Heart right ventricle (tissue), 16 donors: ENCODE measurements around the gene PRKD2. TPM values are rescaled to one million over a fixed set of nuclear protein-coding genes. Genes with fewer than 3 reads are reported as not detected.

Source experiments
- ATAC-seq, 8 donors: fragments of 200-7000 bp; cut with Tn5 transposase; one replicate each; pipeline ENCODE4 v1.9.1; 2020; ENCODE audit warnings: mild to moderate bottlenecking in 8 of 8, moderate library complexity in 8 of 8, moderate number of reproducible peaks in 1 of 8
- DNase-seq, 2 donors: peaks; one replicate each; pipeline ENCODE4 v3.0.0-alpha.2; 2020
- H3K27ac ChIP-seq, 10 donors: fragments of 200-600 bp; sonication (generic) in 2 of 10; one replicate each; pipeline versions ENCODE4 v1.5.0 to v1.8.0; 2020 to 2022; ENCODE audit warnings: mild to moderate bottlenecking in 3 of 10
- H3K27me3 ChIP-seq, 7 donors: fragments of 200-600 bp; one replicate each; pipeline ENCODE4 v1.8.0; 2021 to 2022; ENCODE audit warnings: mild to moderate bottlenecking in 2 of 7
- H3K36me3 ChIP-seq, 9 donors: fragments of 200-600 bp; sonication (generic) in 1 of 9; one replicate each; pipeline versions ENCODE4 v1.5.0 to v1.8.0; 2020 to 2022; ENCODE audit warnings: mild to moderate bottlenecking in 2 of 9
- H3K4me1 ChIP-seq, 9 donors: fragments of 200-600 bp; sonication (generic) in 1 of 9; one replicate each; pipeline versions ENCODE4 v1.5.0 to v1.8.0; 2020 to 2022; ENCODE audit warnings: mild to moderate bottlenecking in 4 of 9
- H3K4me3 ChIP-seq, 10 donors: fragments of 200-600 bp; sonication (generic) in 2 of 10; one replicate each; pipeline versions ENCODE4 v1.5.0 to v1.8.0; 2020 to 2022; ENCODE audit warnings: mild to moderate bottlenecking in 7 of 10, moderate library complexity in 2 of 10
- H3K9me3 ChIP-seq, 11 donors: fragments of 200-600 bp in 10 of 11; sonication (generic) in 2 of 11; one replicate each; pipeline versions ENCODE4 v1.5.0 to v1.8.0; 2013 to 2022; ENCODE audit warnings: mild to moderate bottlenecking in 2 of 11, control low read depth in 1 of 11, moderate library complexity in 1 of 11
- WGBS, 2 donors: extraction: QIAGEN DNeasy Blood & Tissue Kit; methylation state at CpG; one replicate each; pipeline ENCODE4 v1.1.7; 2013; ENCODE audit warnings: inconsistent platforms in 1 of 2; 5-methylcytosine and 5-hydroxymethylcytosine counted together
- intact Hi-C, 10 donors: fragments of 100-400 bp; cut with DNase I; formaldehyde crosslinking; loops; one replicate each; pipeline versions ENCODE4 v1.11.1 to v1.14.2; 2022
- polyA plus RNA-seq, 2 donors: library from polyadenylated mRNA; stranded (reverse); fragments of 200-250 nt; gene quantifications; one replicate each; pipeline ENCODE4 v1.2.3, GENCODE V29; 2013
- total RNA-seq, 10 donors: library from RNA; stranded (reverse); fragmentation: NEBNext Ultra II Directional in 3 of 10; extraction: Animal tissue kit (Norgen Biotek cat#: 25700) in 3 of 10; gene quantifications; one replicate each; pipeline versions ENCODE4 v1.2.1 to v1.2.4, GENCODE V29; 2021 to 2023
- TF ChIP-seq, protein P1 (sequence below), 9 donors: fragments of 200-600 bp; sonication (generic) in 2 of 9; IDR thresholded peaks; one replicate each; pipeline versions ENCODE4 v1.5.0 to v1.8.0; 2021 to 2022; ENCODE audit warnings: antibody characterized with exemption in 9 of 9, mild to moderate bottlenecking in 5 of 9, moderate library complexity in 1 of 9
- donor health status: Arrhythmogenic right ventricular cardiomyopathy.
- donor health status: ischemic (EF 13 %, LVEDD 7.1; RV severe dilation, severe dysfunction).
- donor health status: healthy with polysubstance abuse.
- donor health status: DM: no; HTN: yes; CAD: no.
- donor health status: DM: no; HTN: no; CAD: no.
- donor health status: ischemic (EF 25% LVEDD 6.9; RV normal size, moderate dysfunction).
- donor health status: ischemic (EF 25% LVEDD 5.7; RV mildly dilated, moderate dysfunction).
- donor health status: healthy.
- donor health status: DM: yes; HTN: yes; CAD: no.
- donor health status: Ischemic cardiomyopathy.
- donor health status: ischemic (EF 35%, LVEDD 5.7; RV mildly dilated, moderate dysfunction).
- donor health status: nonischemic (EF 11% LVEDD 7.7; RV severe dilation, severe dysfunction).
- donor health status: DM: yes; HTN: yes; CAD: no.
- donor health status: PGD.
- donor health status: ischemic (EF 29% LVEDD 5.4; RV normal size, mild dysfunction).
- donor health status: nonischemic (EF 23%, LVEDD 6.1; RV moderate dilation, normal function).

PRKD2 gene
- total and polyA plus RNA-seq, 12 donors: 11.7 to 22.7 (median 13.8) TPM

DNA sequence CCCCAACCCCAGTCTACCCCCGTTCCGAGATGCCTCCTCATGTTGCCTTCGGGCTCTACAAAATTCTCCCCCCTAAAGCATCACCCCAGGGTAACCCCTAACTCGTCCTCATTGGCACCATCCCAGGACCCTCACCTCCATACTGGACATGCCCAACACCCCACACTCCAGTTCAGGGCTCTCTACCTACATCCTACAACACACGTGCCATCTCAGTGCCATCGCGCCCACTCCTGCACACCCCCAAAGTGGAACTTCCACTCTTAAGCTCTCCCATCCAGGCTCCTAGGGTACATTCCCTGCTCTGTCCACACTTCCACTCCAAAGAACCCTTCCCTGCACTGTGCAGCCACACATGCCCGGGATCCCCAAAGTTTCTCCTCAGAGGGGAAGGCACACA lies 28.1 kb upstream of the PRKD2 start:
- WGBS, 2 donors: 28 to 30% methylated on average over 8 of the region's 8 CpGs
- no peak for DNase-seq
- TF ChIP-seq, protein P1, sequence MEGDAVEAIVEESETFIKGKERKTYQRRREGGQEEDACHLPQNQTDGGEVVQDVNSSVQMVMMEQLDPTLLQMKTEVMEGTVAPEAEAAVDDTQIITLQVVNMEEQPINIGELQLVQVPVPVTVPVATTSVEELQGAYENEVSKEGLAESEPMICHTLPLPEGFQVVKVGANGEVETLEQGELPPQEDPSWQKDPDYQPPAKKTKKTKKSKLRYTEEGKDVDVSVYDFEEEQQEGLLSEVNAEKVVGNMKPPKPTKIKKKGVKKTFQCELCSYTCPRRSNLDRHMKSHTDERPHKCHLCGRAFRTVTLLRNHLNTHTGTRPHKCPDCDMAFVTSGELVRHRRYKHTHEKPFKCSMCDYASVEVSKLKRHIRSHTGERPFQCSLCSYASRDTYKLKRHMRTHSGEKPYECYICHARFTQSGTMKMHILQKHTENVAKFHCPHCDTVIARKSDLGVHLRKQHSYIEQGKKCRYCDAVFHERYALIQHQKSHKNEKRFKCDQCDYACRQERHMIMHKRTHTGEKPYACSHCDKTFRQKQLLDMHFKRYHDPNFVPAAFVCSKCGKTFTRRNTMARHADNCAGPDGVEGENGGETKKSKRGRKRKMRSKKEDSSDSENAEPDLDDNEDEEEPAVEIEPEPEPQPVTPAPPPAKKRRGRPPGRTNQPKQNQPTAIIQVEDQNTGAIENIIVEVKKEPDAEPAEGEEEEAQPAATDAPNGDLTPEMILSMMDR (IDR thresholded peaks at IDR 0.05): no peak
- Histone ChIP-seq H3K4me3 (peak overlapping the region; percentile 79 to 99 (median 96)), H3K4me1 (peaks cover 7 to 66% (median 55%) of the 10 kb centered on the region in 9 donors), H3K27me3 (no peaks in the 10 kb centered on the region), H3K9me3 (no peaks in the 10 kb centered on the region), H3K27ac (peak overlapping the region in 5 of 10 donors; percentile 91 to 98 (median 95)), H3K36me3 (peaks cover 0 to 33% (median 0%) of the 10 kb centered on the region in 9 donors)
- intact Hi-C loops: loop anchor here in 3 of 10 donors (5.0 to 10.0 kb wide), 3 partner anchors 43 to 250 kb away; partner anchors contain the start of gene CALM3 (in 1 of the 3)
- ATAC-seq: peak in 6 of 8 donors; percentile 2 to 40 (median 22)

DNA sequence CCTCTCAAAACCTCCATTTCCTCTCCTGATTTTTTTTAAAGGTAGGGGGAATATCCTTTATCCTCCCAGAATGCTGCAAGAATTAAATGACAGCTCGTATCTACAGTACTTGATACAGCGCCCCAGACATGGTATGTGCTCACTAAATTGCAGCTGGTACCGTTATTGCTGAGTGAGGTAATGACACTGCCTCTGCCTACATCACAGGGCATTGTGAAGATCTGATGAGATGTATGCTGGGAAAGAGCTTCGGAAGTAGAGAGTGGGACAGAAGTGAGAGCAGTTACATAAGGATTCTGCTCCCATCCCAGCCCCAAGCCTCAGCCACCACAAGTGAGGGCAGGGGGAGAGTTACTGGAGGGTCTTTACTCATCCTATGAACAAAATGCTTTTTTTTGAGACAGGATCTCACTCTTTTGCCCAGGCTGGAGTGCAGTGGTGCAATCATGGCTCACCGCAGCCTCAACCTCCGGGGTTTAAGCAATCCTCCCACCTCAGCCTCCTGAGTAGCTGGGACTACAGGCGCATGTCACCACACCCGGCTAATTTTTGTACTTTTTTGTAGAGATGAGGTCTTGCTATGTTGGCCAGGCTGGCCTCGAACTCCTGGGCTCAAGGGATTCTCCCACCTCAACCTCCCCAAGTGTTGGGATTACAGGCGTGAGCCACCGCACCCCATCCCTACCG lies 27.2 kb upstream of the PRKD2 start:
- TF ChIP-seq, protein P1 (IDR thresholded peaks at IDR 0.05): no peak
- peak overlapping the region in 1 of 10 donors; percentile 9 for H3K27ac ChIP-seq
- no peaks in the 10 kb centered on the region for H3K9me3 ChIP-seq
- intact Hi-C loops: loop anchor here in 1 of 10 donors (10.0 kb wide), 1 partner anchor 251 kb away; no protein-coding TSS in a partner anchor
- ATAC-seq (no peak), DNase-seq (no peak)
- peaks cover 0 to 27% (median 0%) of the 10 kb centered on the region in 9 donors for H3K36me3 ChIP-seq
- 83 to 86% methylated on average over 12 of the region's 12 CpGs for WGBS, 2 donors
- H3K4me3 ChIP-seq: peak overlapping the region in 2 of 10 donors; percentile 90 to 96
- peaks cover 10 to 75% (median 64%) of the 10 kb centered on the region in 9 donors for H3K4me1 ChIP-seq
- no peaks in the 10 kb centered on the region for H3K27me3 ChIP-seq

DNA sequence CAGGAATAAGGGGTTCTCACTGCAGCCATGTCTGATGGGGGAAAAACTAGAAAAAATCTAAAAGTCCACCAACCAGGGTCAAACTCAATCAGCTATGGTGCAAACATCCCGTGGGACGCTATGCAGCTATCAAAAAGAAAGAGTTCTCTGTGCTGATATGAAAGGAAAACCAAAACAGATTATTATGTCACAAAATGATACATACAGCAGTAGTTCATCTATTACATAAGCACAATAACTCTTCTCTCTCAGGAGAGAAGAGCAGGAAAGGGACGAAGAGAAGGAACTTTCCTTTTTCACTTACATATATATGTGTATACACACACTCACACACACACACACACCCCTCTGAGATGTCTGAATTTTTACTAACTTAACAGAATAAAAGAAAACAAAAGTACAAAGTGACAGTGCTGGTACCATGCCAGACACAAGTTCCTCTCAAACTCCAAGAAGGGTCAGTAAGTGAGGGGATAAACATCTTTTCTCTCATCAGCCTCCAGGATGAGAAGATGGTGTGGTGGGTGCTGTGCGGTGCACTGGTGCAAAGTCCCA lies 26.1 kb upstream of the PRKD2 start:
- H3K27me3 ChIP-seq: no peaks in the 10 kb centered on the region
- intact Hi-C loops: loop anchor here in 1 of 10 donors (10.0 kb wide), 1 partner anchor 252 kb away; no protein-coding TSS in a partner anchor
- no peak overlapping the region for H3K27ac ChIP-seq
- H3K36me3 ChIP-seq: peaks cover 0 to 31% (median 0%) of the 10 kb centered on the region in 9 donors
- DNase-seq (no peak), ATAC-seq (no peak)
- TF ChIP-seq, protein P1 (IDR thresholded peaks at IDR 0.05): no peak
- no peaks in the 10 kb centered on the region for H3K9me3 ChIP-seq
- 66 to 75% methylated on average over 4 of the region's 4 CpGs for WGBS, 2 donors
- H3K4me1 ChIP-seq: peaks cover 20 to 86% (median 76%) of the 10 kb centered on the region in 9 donors
- H3K4me3 ChIP-seq: no peak overlapping the region

DNA sequence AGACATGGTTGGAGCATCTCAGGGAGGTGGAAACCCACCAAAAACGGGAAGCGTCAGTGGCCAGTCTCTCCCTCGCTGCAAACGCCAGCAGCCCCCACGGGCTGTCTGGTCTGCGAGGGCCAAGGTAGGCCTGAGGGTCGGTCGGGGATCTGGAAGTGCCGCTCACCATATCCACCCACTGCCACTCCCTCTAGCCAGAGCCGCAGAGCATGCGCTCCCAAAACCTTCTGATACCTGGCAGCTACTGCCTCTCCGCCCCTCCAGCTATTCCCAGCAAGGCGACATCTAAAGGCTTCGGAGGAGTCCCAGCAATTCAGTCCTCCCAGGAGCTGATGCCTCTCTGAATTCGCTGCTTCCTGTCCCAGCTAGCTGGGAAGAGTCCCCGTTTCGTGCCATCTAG lies 24.5 kb upstream of the PRKD2 start:
- 83 to 88% methylated on average over 17 of the region's 17 CpGs for WGBS, 2 donors
- no peak overlapping the region for H3K27ac ChIP-seq
- DNase-seq (no peak), ATAC-seq (no peak)
- H3K9me3 ChIP-seq: no peaks in the 10 kb centered on the region
- peaks cover 0 to 46% (median 0%) of the 10 kb centered on the region in 9 donors for H3K36me3 ChIP-seq
- intact Hi-C loops: loop anchor here in 1 of 10 donors (10.0 kb wide), 1 partner anchor 253 kb away; no protein-coding TSS in a partner anchor
- H3K27me3 ChIP-seq: no peaks in the 10 kb centered on the region
- TF ChIP-seq, protein P1 (IDR thresholded peaks at IDR 0.05): no peak
- no peak overlapping the region for H3K4me3 ChIP-seq
- H3K4me1 ChIP-seq: peaks cover 28 to 90% (median 82%) of the 10 kb centered on the region in 9 donors
